Transverse colon (tissue), 4 donors: ENCODE measurements around the gene CTPS1. TPM values are rescaled to one million over a fixed set of nuclear protein-coding genes. Genes with fewer than 3 reads are reported as not detected.

Experiments used
- DNase-seq: peaks from one replicate; pipeline ENCODE4 v3.0.0-alpha.2; 2019
- H3K27ac ChIP-seq, 4 donors: fragments of 200-600 bp; sonication (generic); 2 replicates each; pipeline ENCODE4 v1.5.1; 2016 to 2018; ENCODE audit warnings: inconsistent platforms in 4 of 4
- H3K27me3 ChIP-seq: fragments of 200-600 bp; sonication (generic); 2 replicates; pipeline ENCODE4 v1.5.1; 2017; ENCODE audit warnings: inconsistent platforms
- H3K36me3 ChIP-seq, 4 donors: fragments of 200-600 bp; sonication (generic); 2 replicates each; pipeline ENCODE4 v1.5.1; 2017 to 2019; ENCODE audit warnings: inconsistent platforms in 4 of 4
- H3K4me1 ChIP-seq, 4 donors: fragments of 200-600 bp; sonication (generic); 2 replicates each; pipeline ENCODE4 v1.5.1; 2017 to 2020; ENCODE audit warnings: inconsistent platforms in 4 of 4
- H3K4me3 ChIP-seq, 4 donors: fragments of 200-600 bp; sonication (generic); 1 replicate in 1 of 4; 2 replicates in 3 of 4; pipeline versions ENCODE4 v1.5.1 to v1.6.1; 2017 to 2019; ENCODE audit warnings: inconsistent platforms in 4 of 4
- H3K9me3 ChIP-seq, 2 donors: fragments of 200-600 bp; sonication (generic); 2 replicates each; pipeline ENCODE4 v1.5.1; 2017 to 2019; ENCODE audit warnings: inconsistent platforms in 2 of 2
- EP300 ChIP-seq: sonication (generic); formaldehyde crosslinking; IDR thresholded peaks from one replicate; pipeline ENCODE4 v1.6.1; 2017; ENCODE audit warnings: antibody characterized with exemption, low read depth
- POLR2A ChIP-seq: fragments of 450-650 bp; IDR thresholded peaks from one replicate; pipeline ENCODE4 v1.6.1; 2016; ENCODE audit warnings: antibody characterized with exemption, mild to moderate bottlenecking, moderate library complexity
- POLR2AphosphoS5 ChIP-seq, 3 donors: sonication (generic); formaldehyde crosslinking; IDR thresholded peaks; one replicate each; pipeline ENCODE4 v1.6.1; 2016; ENCODE audit warnings: antibody characterized with exemption in 3 of 3
- WGBS, 2 donors: methylation state at CpG; one replicate each; pipeline ENCODE4 v1.1.5; 2018; ENCODE audit warnings: low coverage in 1 of 2; 5-methylcytosine and 5-hydroxymethylcytosine counted together
- in situ Hi-C, 4 donors: fragments of 200-750 bp; cut with MboI; loops; one replicate each; pipeline versions ENCODE4 v1.15.0 to v1.15.1; 2017; ENCODE audit warnings: low sequenced_read_pairs in 3 of 4, low pct_ligation_motif_present in 1 of 4, low pct_unique_long_range_greater_than_20kb in 1 of 4
- intact Hi-C: fragments of 100-400 bp; cut with DNase I; formaldehyde crosslinking; loops from one replicate; pipeline ENCODE4 v1.15.1; 2023; ENCODE audit warnings: low total_unique reads
- total RNA-seq, 4 donors: library from RNA; depleted of rRNA; stranded (reverse); fragments of >200 nt; gene quantifications; one replicate each; pipeline ENCODE4 v1.1.0, GENCODE V29; 2016
- TF ChIP-seq, protein P1 (sequence below), 5 experiments: fragments of 200-600 bp in 3 of 5; fragments of 450-650 bp in 2 of 5; sonication (generic) in 3 of 5; IDR thresholded peaks; 1 replicate in 2 of 5; 2 replicates in 3 of 5; pipeline ENCODE4 v1.5.1; 2016 to 2017; ENCODE audit warnings: antibody characterized with exemption in 5 of 5, inconsistent platforms in 3 of 5, mild to moderate bottlenecking in 2 of 5, moderate library complexity in 1 of 5

CTPS1 gene
- total RNA-seq, 4 donors from 2014 or later = 6.3 to 32.2 (median 19.7) TPM

DNA sequence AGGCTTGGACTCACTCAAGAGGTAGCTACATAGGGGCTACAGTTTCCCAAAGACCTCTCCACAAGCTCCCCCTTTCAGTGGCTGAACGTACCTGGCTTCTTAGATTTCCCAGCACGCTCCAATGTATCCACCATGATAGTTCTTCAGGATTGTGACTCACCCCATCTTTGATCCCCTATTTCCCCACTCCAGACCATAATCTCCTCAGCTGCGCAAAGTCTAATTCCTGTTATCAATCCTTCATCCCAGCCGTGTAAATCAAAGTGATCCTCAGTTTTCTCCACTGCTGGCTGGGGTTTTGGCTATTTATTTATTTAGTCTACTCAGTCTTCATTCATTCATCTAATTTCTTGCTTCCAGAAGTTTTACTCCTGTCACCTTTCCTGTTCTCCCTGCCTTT is 13.1 kb upstream of the CTPS1 start:
- Histone ChIP-seq H3K9me3 (no peaks in the 10 kb centered on the region), H3K27ac (peak overlapping the region in 2 of 4 donors; percentile 6 to 13), H3K4me3 (no peak overlapping the region), H3K36me3 (no peaks in the 10 kb centered on the region), H3K4me1 (peaks cover 0 to 7% (median 0%) of the 10 kb centered on the region in 4 donors), H3K27me3 (no peaks in the 10 kb centered on the region)
- 83 to 86% methylated on average over 4 of the region's 4 CpGs for whole genome bisulfite sequencing, 2 donors
- in situ Hi-C loops (loop anchor here in 1 of 4 donors (25.0 kb wide), 1 partner anchor 354 kb away; no protein-coding TSS in a partner anchor), intact Hi-C loops (no loop called here)
- TF ChIP-seq, protein P1, sequence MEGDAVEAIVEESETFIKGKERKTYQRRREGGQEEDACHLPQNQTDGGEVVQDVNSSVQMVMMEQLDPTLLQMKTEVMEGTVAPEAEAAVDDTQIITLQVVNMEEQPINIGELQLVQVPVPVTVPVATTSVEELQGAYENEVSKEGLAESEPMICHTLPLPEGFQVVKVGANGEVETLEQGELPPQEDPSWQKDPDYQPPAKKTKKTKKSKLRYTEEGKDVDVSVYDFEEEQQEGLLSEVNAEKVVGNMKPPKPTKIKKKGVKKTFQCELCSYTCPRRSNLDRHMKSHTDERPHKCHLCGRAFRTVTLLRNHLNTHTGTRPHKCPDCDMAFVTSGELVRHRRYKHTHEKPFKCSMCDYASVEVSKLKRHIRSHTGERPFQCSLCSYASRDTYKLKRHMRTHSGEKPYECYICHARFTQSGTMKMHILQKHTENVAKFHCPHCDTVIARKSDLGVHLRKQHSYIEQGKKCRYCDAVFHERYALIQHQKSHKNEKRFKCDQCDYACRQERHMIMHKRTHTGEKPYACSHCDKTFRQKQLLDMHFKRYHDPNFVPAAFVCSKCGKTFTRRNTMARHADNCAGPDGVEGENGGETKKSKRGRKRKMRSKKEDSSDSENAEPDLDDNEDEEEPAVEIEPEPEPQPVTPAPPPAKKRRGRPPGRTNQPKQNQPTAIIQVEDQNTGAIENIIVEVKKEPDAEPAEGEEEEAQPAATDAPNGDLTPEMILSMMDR (IDR thresholded peaks at IDR 0.05) = no peak
- TF ChIP-seq POLR2A (no peak), POLR2AphosphoS5 (IDR thresholded peaks at IDR 0.05) (no peak), EP300 (no peak)
- no peak for DNase-seq

DNA sequence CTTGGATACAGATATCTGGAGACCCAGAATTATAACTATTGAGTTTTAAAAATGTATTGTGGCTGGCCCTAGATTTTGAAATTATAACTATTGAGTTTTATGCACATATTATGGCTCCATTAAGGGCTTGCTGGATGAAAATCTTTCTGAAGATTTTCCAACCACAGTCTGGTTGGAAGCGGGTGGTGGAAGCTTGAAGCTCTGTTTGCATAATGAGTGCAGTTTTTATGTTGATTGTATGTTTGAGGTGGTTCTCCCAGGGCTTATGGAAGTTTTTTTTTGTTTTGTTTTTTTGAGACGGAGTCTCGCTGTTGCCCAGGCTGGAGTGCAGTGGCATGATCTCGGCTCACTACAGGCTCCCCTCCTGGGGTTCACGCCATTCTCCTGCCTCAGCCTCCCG is 10.1 kb upstream of the CTPS1 start:
- peaks cover 0 to 7% (median 0%) of the 10 kb centered on the region in 4 donors for H3K4me1 ChIP-seq
- intact Hi-C loops = no loop called here
- no peaks in the 10 kb centered on the region for H3K36me3 ChIP-seq
- TF ChIP-seq EP300 (no peak), POLR2AphosphoS5 (IDR thresholded peaks at IDR 0.05) (no peak), POLR2A (no peak)
- TF ChIP-seq, protein P1 (IDR thresholded peaks at IDR 0.05) = no peak
- H3K27me3 ChIP-seq = no peaks in the 10 kb centered on the region
- no peaks in the 10 kb centered on the region for H3K9me3 ChIP-seq
- H3K27ac ChIP-seq = peak overlapping the region in 1 of 4 donors; percentile 71
- H3K4me3 ChIP-seq = no peak overlapping the region
- DNase-seq = no peak
- 89 to 98% methylated on average over 5 to 6 of the region's 6 CpGs for WGBS, 2 donors
- in situ Hi-C loops = loop anchor here in 1 of 4 donors (25.0 kb wide), 1 partner anchor 357 kb away; no protein-coding TSS in a partner anchor

DNA sequence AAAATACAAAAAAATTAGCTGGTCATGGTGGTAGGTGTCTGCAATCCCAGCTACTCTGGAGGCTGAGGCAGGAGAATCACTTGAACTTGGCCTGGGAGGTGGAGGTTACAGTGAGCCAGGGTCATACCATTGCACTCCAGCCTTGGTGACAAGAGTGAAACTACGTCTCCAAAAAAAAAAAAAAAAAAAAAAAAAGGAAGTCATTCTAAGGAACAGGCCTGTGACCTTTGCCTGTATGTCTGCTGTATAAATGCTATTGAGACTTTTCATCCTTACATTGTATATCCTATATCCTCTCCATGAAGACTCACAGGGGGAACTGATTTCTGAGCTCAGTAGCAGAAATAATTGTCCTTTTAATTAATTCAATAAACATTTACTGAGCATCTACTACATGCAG is 7.5 kb upstream of the CTPS1 start:
- 66% methylated on average over 1 of the region's 1 CpG; no CpG with 5 or more reads in 1 of the 2 donors for WGBS, 2 donors
- H3K4me1 ChIP-seq = peaks cover 0 to 7% (median 0%) of the 10 kb centered on the region in 4 donors
- no peak overlapping the region for H3K27ac ChIP-seq
- H3K9me3 ChIP-seq = no peaks in the 10 kb centered on the region
- no peak for DNase-seq
- no peaks in the 10 kb centered on the region for H3K27me3 ChIP-seq
- TF ChIP-seq, protein P1 (IDR thresholded peaks at IDR 0.05) = no peak
- no peak for TF ChIP-seq EP300
- no peak for TF ChIP-seq POLR2A
- TF ChIP-seq POLR2AphosphoS5 (IDR thresholded peaks at IDR 0.05) = no peak
- intact Hi-C loops (no loop called here), in situ Hi-C loops (loop anchor here in 1 of 4 donors (25.0 kb wide), 1 partner anchor 360 kb away; no protein-coding TSS in a partner anchor)
- no peak overlapping the region for H3K4me3 ChIP-seq
- no peaks in the 10 kb centered on the region for H3K36me3 ChIP-seq

DNA sequence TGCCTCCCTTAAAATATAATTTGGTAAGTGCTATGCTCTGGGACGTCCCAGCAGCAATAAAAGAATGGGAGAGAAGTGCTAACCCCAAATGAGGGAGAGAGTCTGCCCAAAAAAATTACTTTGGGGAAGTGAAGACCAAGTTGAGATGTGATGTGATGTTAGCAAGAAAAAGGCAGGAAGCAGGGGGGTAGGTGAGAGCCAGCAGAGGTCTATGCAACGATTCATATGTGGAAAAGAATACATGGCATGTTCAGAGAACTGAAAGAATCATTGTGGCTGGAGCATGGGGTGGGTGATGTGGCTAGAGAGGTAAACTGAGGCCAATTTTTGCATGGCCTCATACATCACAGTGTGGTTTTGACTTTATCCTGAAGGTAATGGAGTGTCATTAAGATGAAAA is 5.6 kb upstream of the CTPS1 start:
- no peak for TF ChIP-seq POLR2AphosphoS5 (IDR thresholded peaks at IDR 0.05)
- TF ChIP-seq EP300 = no peak
- TF ChIP-seq, protein P1 (IDR thresholded peaks at IDR 0.05) = no peak
- TF ChIP-seq POLR2A = no peak
- WGBS, 2 donors = 60 to 66% methylated on average over 2 of the region's 2 CpGs
- Histone ChIP-seq H3K9me3 (no peaks in the 10 kb centered on the region), H3K36me3 (no peaks in the 10 kb centered on the region), H3K4me3 (no peak overlapping the region), H3K27ac (no peak overlapping the region), H3K27me3 (no peaks in the 10 kb centered on the region), H3K4me1 (peaks cover 0 to 3% (median 2%) of the 10 kb centered on the region in 4 donors)
- intact Hi-C loops = no loop called here
- no peak for DNase-seq
- in situ Hi-C loops = loop anchor here in 1 of 4 donors (25.0 kb wide), 1 partner anchor 362 kb away; no protein-coding TSS in a partner anchor
